Astrocyte (in vitro differentiated cells and primary cell): Measurements from ENCODE around the gene GABBR1.

ENCODE experiments used
- CTCF ChIP-seq: IDR thresholded peaks from 2 replicates; pipeline ENCODE4 v1.5.1; 2011; ENCODE audit warnings: low read depth, mild to moderate bottlenecking, inconsistent platforms, low read length, moderate library complexity; ENCODE audit not compliant: insufficient read depth
- EZH2 ChIP-seq: IDR thresholded peaks from 2 replicates; pipeline ENCODE4 v1.6.1; 2012; ENCODE audit warnings: mild to moderate bottlenecking, low read length, inconsistent platforms; ENCODE audit not compliant: insufficient read depth

GRCh38 chr6:29655658-29656057, 22.7 kb upstream of the GABBR1 start:
- no peak for TF ChIP-seq CTCF
- no peak for TF ChIP-seq EZH2
